GM10847 (cell line): Measurements from ENCODE around the gene CASK.

ENCODE experiments used
- POLR2A ChIP-seq: IDR thresholded peaks from 2 replicates; pipeline ENCODE4 v1.6.1; 2011; ENCODE audit not compliant: insufficient read length; ENCODE audit errors: extremely low read depth

CASK gene

DNA sequence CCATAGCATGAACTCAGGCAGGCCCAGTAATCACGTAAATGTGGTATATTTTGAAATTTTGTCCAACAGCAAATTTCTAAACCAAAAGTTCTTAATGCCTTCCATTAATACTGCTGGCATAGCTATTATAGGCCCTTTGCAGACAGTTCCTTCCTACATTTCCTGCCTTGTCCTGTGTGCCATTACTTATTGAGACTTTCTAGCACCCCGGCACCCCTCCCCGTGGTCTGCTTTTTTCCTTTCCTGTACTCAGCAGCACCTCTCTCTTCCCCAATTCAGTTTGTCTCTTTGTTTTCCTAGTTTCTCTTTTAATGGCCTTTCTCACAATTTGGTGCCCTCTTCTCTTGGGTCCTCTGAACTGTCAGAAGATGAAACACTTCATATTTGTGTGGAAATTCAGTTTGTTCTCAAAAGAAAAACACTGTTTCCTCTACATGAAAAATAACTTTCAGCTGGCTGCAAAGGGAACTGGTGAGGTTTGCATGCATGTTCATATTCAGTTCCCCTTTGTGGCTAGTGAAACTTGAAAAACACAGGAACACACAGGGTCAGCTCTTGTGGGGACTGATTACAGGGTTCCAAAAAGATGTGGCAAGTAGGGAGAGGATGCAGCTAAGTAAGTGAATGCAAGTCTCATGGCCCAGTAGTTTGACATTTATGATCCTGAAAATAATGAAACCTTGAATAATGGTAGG is 217.5 kb downstream of the CASK start:
- TF ChIP-seq POLR2A, result no peak

DNA sequence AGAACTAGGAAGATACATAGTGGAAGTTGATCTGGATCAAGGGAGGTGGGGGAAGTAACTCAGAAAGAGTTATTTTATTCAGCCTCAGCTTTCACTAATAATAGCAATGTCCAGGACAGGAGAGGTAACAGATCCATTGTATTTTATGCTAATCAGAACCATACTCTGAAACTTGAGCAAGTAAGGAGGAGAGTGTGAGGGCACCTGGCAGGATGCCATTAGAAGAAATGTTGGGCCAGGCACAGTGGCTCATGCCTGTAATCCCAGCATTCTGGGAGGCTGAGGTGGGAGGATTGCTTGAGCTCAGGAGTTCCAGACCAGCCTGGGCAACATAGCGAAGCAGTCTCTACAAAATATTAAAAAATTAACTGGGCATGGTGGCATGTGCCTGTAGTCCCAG is 218.3 kb downstream of the CASK start:
- no peak for TF ChIP-seq POLR2A

DNA sequence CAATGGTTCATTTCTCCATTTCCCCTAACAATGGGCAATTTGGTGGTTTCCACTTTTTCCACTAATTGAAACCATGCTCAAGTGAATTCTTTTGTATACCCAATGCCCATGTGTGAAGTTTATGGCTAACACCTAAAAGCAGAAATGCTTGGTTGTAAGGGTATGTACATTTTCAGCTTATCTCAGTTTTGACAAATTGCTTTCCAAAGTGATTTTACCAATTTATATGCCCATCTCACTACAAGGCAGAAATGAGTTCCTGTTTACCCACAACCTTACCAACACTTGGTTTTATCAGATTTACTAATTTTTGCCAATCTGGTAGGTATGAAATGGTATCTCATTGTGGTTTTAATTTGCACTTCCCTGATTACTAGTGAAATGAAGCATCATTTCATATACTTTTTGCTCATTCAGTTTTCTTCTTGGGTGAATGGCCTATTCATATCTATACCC is 219.8 kb downstream of the CASK start:
- no peak for TF ChIP-seq POLR2A

- TF ChIP-seq POLR2A, result no peak
Observed at GRCh38 chrX:41695426-41695825, 227.9 kb downstream of the CASK start.

DNA sequence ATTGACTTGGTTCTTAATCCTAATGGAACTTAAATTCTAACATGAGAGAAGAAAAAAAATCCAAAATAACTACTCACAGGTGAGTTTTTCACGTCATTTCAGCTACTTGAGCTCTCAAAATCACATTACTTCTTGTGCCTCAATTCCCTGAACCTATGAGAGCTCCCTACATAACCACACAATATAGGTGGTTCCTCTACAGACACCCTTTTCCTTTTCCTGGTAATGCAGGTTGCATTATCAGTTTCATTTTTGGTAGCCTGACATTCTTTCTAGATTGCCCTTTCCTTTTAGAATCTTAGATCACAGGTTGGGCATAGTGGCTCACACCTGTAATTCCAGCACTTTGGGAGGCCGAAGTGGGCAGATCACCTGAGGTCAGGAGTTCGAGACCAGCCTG is 230.3 kb downstream of the CASK start:
- TF ChIP-seq POLR2A, result no peak

GRCh38 chrX:41692162-41692749 is 231.1 kb downstream of the CASK start:
- no peak for TF ChIP-seq POLR2A

- no peak for TF ChIP-seq POLR2A
Observed at GRCh38 chrX:41689711-41690110, 233.6 kb downstream of the CASK start.

GRCh38 chrX:41688835-41689234 is 234.5 kb downstream of the CASK start, which contains the start of gene GPR34:
TSS of gene GPR34 (plus strand) at chrX:41688973. CDS start at chrX:41695634, 6,661 bp downstream.
- no peak for TF ChIP-seq POLR2A

- TF ChIP-seq POLR2A, result no peak
Observed at GRCh38 chrX:41688156-41688555, 235.2 kb downstream of the CASK start.

DNA sequence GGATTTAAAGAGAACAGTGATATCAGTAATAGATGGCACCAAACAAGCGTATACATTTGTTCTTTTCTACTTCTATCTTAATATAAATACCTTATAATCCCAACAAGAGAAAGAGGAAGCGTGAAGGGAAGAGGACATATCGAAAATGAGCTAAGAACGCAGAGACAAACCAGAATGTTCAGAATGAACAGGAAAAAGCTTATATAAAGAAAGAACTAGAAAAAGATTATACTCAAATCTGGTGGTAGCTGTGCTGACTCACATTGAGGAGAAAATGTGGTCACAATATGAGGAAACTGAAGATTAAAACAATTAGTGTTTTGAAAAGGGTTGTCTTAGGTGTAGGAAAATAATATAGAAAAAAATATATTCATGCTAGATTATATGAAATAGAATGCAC is 236.6 kb downstream of the CASK start:
- no peak for TF ChIP-seq POLR2A

DNA sequence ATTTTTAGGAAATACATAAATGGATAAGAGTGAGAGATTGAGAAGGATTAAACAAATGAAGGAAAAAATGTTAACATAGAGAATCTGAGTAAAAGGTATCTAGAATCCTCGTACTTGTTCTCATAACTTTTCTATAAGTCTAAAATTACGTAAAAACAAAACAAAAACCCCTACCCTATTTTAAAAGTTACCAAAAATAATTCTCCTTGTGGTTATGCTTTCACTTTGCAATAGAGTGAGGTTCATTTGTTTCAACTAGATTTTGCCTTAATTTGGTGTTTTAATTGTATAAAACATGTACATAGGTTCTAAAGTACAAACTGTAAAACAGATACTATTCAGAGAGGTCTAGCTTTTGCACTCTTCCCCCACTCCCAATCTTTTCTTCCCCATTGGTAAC is 238.4 kb downstream of the CASK start:
- TF ChIP-seq POLR2A, result no peak

GRCh38 chrX:41684138-41684537 is 239.2 kb downstream of the CASK start:
- no peak for TF ChIP-seq POLR2A

DNA sequence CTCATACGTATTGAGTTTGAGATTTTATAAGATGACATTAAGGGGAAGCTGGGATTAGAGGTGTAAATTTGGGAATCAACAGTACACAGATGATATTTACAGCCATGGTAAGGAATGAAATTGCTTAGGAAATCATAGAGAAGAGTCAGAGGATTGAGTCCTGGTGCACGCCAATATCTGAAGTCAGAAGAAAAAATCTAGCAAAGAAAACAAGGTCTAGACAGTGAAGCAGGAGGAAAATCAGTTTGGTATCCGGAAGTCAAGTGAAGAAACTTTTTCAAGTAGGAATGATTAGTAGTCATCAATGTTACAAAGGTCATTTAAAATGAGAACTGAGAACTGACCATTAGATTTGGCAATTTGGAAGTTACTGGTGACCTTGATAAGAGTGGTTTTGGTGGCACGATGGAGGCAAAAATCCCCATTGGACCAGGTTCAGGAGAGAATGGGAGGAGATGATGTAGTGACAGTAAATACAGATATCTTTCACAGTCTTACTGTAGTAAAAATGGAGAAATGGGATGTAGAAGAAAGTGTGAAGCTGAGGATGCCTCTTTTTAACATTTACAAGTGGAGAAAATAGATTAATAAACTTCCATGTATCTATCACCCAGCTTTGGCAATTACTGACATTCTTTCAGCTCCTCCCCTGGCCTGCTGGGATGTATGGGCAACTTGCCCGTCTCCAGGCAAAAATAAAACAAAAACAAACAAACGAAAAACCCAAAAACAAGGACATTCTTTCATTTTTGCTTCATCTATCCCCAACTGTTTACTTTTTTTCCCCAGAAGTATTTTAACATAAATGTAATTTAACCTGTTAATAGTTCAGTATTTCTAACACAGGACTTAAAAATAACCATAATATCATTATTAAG is 245.9 kb downstream of the CASK start:
- no peak for TF ChIP-seq POLR2A

DNA sequence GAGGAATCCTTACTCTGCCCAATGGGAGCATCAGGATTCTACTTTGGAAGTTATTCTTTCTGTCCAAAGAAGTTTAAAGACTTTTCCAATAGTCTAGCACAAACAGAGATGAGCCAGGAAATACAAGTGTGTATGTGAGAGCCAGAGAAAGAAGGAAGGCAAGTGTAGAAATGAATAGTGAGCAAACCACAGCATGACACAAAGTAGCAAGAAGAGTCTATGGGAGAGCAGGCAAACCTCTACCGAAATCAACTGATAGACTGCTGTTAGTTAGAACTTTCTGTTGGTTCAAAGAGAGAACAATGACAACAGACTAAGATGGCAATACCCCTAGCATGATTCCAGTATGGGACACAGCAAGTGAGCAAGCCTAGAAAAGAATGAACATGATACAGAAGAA is 250.7 kb downstream of the CASK start:
- no peak for TF ChIP-seq POLR2A

DNA sequence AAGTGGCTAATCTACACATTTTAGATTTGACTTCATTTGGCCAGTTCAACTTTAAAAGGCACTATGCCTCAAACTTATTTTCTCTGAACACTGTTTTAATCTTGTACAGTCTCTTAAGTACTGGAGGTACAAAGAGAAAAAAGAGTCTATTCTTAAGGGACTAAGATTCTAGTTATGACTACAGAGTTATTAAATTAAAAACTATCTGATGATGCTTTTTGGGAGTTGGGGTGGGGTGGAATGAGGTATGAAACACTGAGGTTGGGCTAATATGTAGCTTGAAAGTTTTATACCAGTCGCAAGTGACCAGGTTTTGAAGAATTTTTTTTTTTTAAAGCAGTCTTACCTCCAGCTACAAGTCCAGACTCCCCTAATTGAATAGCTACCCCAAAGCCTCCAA is 252.3 kb downstream of the CASK start:
- no peak for TF ChIP-seq POLR2A

DNA sequence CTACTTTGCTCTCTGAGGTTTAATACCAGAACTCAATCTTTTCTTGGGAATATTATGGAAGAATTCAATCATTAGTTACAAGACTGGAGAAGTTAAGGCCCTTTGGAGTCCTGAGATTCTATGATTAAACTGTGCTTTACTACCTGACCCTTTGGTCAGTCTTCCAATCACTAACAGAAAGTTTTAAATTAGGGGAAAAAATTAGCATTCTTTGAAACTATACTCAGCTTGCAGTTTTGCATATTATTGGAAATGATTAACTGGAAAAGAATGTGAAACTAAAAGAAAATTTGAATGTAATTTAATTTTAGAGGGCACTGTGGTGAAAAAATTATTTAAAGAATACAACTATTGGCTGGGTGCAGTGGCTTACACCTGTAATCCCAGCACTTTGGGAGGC is 253.2 kb downstream of the CASK start:
- TF ChIP-seq POLR2A, result no peak
